Measurements from ENCODE around the gene JUN. TPM values are rescaled to one million over a fixed set of nuclear protein-coding genes. Genes with fewer than 3 reads are reported as not detected.

JUN gene
- total and polyA plus RNA-seq, 2 donors (not counting 3 experiments of a cell fraction or from before 2014, with no cell fraction given): 88.3 to 89.3 TPM

DNA sequence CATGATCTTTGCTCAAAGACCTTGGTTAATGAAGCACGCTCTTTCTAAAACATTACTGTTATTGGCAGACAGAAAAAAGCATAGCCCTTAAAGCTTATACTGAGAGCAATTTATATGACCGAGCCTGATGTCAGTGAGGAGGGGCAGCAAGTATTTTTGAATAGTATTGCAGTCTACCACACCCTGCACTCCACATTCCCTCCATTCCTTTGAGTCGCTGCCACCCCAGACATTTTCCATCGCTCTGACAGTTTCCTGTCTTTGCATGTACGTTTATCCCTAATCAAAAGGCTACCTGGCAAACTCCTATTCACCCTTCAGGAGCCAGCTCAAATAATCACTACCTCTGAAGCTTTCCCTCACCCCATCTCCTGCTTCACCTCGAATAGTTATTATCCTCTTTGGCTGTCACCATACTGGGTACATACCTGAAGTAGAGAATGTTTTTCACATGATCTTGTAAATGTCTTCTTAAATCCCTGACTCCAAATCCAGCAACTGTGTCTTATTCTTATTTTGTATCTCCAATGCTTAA lies 5.5 kb upstream of the JUN start:
- dilution Hi-C loops (cut with MboI; ENCODE audit: extremely low pct_ligation_motif_present, low sequenced_read_pairs) (no loop called here), intact Hi-C loops (cut with micrococcal nuclease) (no loop called here)
- ChIA-PET CTCF (interaction anchor here (0.6 kb wide), 1 partner anchor 236 kb away, joined by 3 read pairs; no protein-coding TSS in a partner anchor), POLR2A (no interaction called here)
- no peaks in the 10 kb centered on the region for H3K79me2 ChIP-seq (ENCODE audit: control insufficient read depth, insufficient read depth, low read length)
- H3K36me3 ChIP-seq (ENCODE audit: control insufficient read depth in 2 of 2, extremely low read depth in 1 of 2, insufficient read depth in 2 of 2, low read length in 2 of 2): no peaks in the 10 kb centered on the region
- H3K4me1 ChIP-seq (ENCODE audit: control insufficient read depth, extremely low read depth, insufficient read depth, low read length): peaks cover 17% of the 10 kb centered on the region
- H3K9me1 ChIP-seq (replicated peaks; ENCODE audit: control insufficient read depth, extremely low read depth, insufficient read depth, low read length): no peaks in the 10 kb centered on the region
- no peak overlapping the region for H3K27ac ChIP-seq (ENCODE audit: insufficient read depth, low read depth, low read length)
- FAIRE-seq (no peak), DNase-seq (ENCODE audit: low read depth, low spot score) (no peak)
- H3K4me2 ChIP-seq (ENCODE audit: insufficient read depth, low read length): no peak overlapping the region
- H3K4me3 ChIP-seq (replicated peaks in 1 of 3; ENCODE audit: insufficient read depth in 1 of 3, low read depth in 1 of 3, low read length in 3 of 3): no peak overlapping the region
- no peaks in the 10 kb centered on the region for H3K27me3 ChIP-seq (ENCODE audit: control insufficient read depth in 2 of 2, insufficient read depth in 2 of 2, low read length in 2 of 2)
- H3K9me3 ChIP-seq (replicated peaks; ENCODE audit: control insufficient read depth, insufficient read depth, low read length): no peaks in the 10 kb centered on the region
- TF ChIP-seq POLR2A (IDR thresholded peaks at IDR 0.05; ENCODE audit: low read depth, low read length) (no peak), POLR2AphosphoS5 (IDR thresholded peaks at IDR 0.05; ENCODE audit: insufficient read depth, low read depth, low read length) (no peak), EZH2 (IDR thresholded peaks at IDR 0.05; ENCODE audit: borderline replicate concordance, low read depth, low read length, severe bottlenecking) (no peak), FOS (IDR thresholded peaks at IDR 0.05; ENCODE audit: borderline replicate concordance, insufficient read depth, low read length) (no peak), MYC (IDR thresholded peaks at IDR 0.05; ENCODE audit: low read depth, low read length) (no peak)
- no TSS peak for BruUV-seq (replicated peaks)
- no peaks in the 10 kb centered on the region for H4K20me1 ChIP-seq (replicated peaks; ENCODE audit: control insufficient read depth, extremely low read depth, insufficient read depth, low read length)
- no peak overlapping the region for H3K9ac ChIP-seq (replicated peaks; ENCODE audit: extremely low read depth, insufficient read depth, low read length)
- no peak overlapping the region for H2AFZ ChIP-seq (ENCODE audit: low read depth, low read length)

GRCh38 chr1:58788259-58788658 lies 4.4 kb upstream of the JUN start:
- H4K20me1 ChIP-seq (replicated peaks; ENCODE audit: control insufficient read depth, extremely low read depth, insufficient read depth, low read length): no peaks in the 10 kb centered on the region
- no peak overlapping the region for H3K27ac ChIP-seq (ENCODE audit: insufficient read depth, low read depth, low read length)
- no peak overlapping the region for H3K4me2 ChIP-seq (ENCODE audit: insufficient read depth, low read length)
- ChIA-PET CTCF (interaction anchor here (1.5 to 3.4 kb wide), 2 partner anchors 26 to 911 kb away, joined by 5 to 23 read pairs; no protein-coding TSS in a partner anchor), POLR2A (no interaction called here)
- FAIRE-seq (no peak), DNase-seq (ENCODE audit: low read depth, low spot score) (no peak)
- no peaks in the 10 kb centered on the region for H3K27me3 ChIP-seq (ENCODE audit: control insufficient read depth in 2 of 2, insufficient read depth in 2 of 2, low read length in 2 of 2)
- H3K4me1 ChIP-seq (ENCODE audit: control insufficient read depth, extremely low read depth, insufficient read depth, low read length): peaks cover 17% of the 10 kb centered on the region
- intact Hi-C loops (cut with micrococcal nuclease): no loop called here
- no peaks in the 10 kb centered on the region for H3K9me1 ChIP-seq (replicated peaks; ENCODE audit: control insufficient read depth, extremely low read depth, insufficient read depth, low read length)
- TF ChIP-seq GATA2 (IDR thresholded peaks at IDR 0.05; ENCODE audit: insufficient read depth, insufficient read length, low read depth, low read length) (no peak), JUN (IDR thresholded peaks at IDR 0.05; ENCODE audit: borderline replicate concordance, insufficient read depth, insufficient read length, low read depth) (no peak), EZH2 (IDR thresholded peaks at IDR 0.05; ENCODE audit: borderline replicate concordance, low read depth, low read length, severe bottlenecking) (no peak), MYC (IDR thresholded peaks at IDR 0.05; ENCODE audit: low read depth, low read length) (no peak), POLR2AphosphoS5 (IDR thresholded peaks at IDR 0.05; ENCODE audit: insufficient read depth, low read depth, low read length) (no peak), POLR2A (IDR thresholded peaks at IDR 0.05; ENCODE audit: low read depth, low read length) (no peak), FOS (IDR thresholded peaks at IDR 0.05; ENCODE audit: borderline replicate concordance, insufficient read depth, low read length) (no peak)
- TF ChIP-seq, protein P1, sequence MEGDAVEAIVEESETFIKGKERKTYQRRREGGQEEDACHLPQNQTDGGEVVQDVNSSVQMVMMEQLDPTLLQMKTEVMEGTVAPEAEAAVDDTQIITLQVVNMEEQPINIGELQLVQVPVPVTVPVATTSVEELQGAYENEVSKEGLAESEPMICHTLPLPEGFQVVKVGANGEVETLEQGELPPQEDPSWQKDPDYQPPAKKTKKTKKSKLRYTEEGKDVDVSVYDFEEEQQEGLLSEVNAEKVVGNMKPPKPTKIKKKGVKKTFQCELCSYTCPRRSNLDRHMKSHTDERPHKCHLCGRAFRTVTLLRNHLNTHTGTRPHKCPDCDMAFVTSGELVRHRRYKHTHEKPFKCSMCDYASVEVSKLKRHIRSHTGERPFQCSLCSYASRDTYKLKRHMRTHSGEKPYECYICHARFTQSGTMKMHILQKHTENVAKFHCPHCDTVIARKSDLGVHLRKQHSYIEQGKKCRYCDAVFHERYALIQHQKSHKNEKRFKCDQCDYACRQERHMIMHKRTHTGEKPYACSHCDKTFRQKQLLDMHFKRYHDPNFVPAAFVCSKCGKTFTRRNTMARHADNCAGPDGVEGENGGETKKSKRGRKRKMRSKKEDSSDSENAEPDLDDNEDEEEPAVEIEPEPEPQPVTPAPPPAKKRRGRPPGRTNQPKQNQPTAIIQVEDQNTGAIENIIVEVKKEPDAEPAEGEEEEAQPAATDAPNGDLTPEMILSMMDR (IDR thresholded peaks at IDR 0.05; ENCODE audit: extremely low read depth in 1 of 2, insufficient read depth in 1 of 2, low read depth in 1 of 2, low read length in 2 of 2): no peak
- BruUV-seq (replicated peaks): no TSS peak
- dilution Hi-C loops (cut with MboI; ENCODE audit: extremely low pct_ligation_motif_present, low sequenced_read_pairs): no loop called here
- H3K79me2 ChIP-seq (ENCODE audit: control insufficient read depth, insufficient read depth, low read length): peaks cover 5% of the 10 kb centered on the region
- no peak overlapping the region for H3K4me3 ChIP-seq (replicated peaks in 1 of 3; ENCODE audit: insufficient read depth in 1 of 3, low read depth in 1 of 3, low read length in 3 of 3)
- H2AFZ ChIP-seq (ENCODE audit: low read depth, low read length): no peak overlapping the region
- no peak overlapping the region for H3K9ac ChIP-seq (replicated peaks; ENCODE audit: extremely low read depth, insufficient read depth, low read length)
- H3K36me3 ChIP-seq (ENCODE audit: control insufficient read depth in 2 of 2, extremely low read depth in 1 of 2, insufficient read depth in 2 of 2, low read length in 2 of 2): no peaks in the 10 kb centered on the region
- H3K9me3 ChIP-seq (replicated peaks; ENCODE audit: control insufficient read depth, insufficient read depth, low read length): no peaks in the 10 kb centered on the region

All from endothelial cell of umbilical vein (primary cell).